Posterior vena cava (tissue), 2 donors: Measurements from ENCODE around the gene PHF2. TPM values are rescaled to one million over a fixed set of nuclear protein-coding genes. Genes with fewer than 3 reads are reported as not detected.
"Not testable (repeated sequence)": the region's sequence is repeated elsewhere in the genome, so short reads cannot be mapped to it uniquely, and the experiment has no call there.

ENCODE experiments used
- DNase-seq: peaks from one replicate; pipeline ENCODE4 v3.0.0-alpha.2; 2020; ENCODE audit warnings: low spot score
- intact Hi-C, 2 donors: fragments of 100-400 bp; cut with DNase I; formaldehyde crosslinking; loops; one replicate each; pipeline versions ENCODE4 v1.14.1 to v1.14.2; 2022 to 2023
- total RNA-seq, 2 donors: library from RNA; stranded (reverse); fragmentation: NEBNext Ultra II Directional; extraction: Animal tissue kit (Norgen Biotek cat#: 25700); gene quantifications; one replicate each; pipeline ENCODE4 v1.2.1, GENCODE V29; 2021
- donor health status: DM: yes; HTN: yes; CAD: no.
- donor health status: DM: yes; HTN: yes; CAD: no.

PHF2 gene
- total RNA-seq, 2 donors from 2014 or later: 26.1 to 27.9 TPM

DNA sequence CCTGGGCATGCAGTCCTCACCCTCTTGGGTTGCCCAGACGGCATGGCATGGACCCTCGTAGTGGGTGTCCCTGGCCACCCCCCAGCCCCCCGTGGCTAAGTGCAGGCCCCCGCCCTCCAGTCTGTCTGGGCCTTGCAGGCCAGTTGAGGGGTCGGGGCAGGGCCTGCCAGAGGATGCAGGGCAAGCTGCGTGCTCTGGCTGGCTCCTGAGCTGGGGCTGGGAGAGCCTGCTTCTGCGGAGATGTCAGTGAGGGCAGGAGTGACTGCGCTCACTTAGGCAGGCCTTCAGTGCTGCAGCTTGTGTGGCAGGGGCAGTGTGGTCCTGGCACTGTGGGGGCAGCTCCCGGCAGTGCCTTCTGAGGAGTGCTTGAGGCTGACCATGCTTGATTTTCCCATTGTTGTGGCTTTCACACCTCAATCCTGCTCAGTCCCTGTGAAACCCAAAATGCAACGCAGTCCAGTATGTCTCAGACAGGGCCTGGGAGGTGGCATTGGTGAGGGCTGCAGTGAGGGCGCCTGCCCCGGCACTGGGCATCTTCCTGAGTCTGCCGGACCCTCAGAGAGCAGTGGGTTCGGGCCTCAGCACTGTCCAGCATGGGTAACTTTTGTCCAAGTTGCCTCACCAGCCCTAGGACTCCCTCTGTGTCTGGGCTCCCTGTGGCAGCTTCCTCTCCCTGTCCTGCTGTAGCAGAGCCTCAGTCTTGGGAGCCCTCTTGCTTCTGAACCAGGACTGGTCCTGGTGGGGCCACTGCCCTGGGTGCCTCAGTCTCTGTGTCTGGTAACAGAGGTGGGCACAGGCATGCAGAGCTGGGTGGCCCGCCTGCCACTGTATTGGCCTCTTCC, 93.0 kb downstream of the PHF2 start:
- intact Hi-C loops: no loop called here
- peak; percentile 71 for DNase-seq

DNA sequence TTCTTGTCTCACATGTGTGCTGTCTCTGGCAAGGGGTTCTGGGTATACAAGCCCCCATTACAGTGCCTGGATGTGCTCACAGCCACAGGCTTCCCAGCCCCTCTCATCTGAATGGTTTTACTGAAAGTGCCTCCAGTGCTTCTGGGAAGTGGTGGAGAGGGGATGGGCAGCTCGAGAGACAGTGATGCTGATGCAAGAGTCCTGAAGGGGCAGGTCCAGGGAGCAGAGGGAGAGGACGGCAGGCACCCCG, 93.5 kb downstream of the PHF2 start:
- no peak for DNase-seq
- intact Hi-C loops: no loop called here

DNA sequence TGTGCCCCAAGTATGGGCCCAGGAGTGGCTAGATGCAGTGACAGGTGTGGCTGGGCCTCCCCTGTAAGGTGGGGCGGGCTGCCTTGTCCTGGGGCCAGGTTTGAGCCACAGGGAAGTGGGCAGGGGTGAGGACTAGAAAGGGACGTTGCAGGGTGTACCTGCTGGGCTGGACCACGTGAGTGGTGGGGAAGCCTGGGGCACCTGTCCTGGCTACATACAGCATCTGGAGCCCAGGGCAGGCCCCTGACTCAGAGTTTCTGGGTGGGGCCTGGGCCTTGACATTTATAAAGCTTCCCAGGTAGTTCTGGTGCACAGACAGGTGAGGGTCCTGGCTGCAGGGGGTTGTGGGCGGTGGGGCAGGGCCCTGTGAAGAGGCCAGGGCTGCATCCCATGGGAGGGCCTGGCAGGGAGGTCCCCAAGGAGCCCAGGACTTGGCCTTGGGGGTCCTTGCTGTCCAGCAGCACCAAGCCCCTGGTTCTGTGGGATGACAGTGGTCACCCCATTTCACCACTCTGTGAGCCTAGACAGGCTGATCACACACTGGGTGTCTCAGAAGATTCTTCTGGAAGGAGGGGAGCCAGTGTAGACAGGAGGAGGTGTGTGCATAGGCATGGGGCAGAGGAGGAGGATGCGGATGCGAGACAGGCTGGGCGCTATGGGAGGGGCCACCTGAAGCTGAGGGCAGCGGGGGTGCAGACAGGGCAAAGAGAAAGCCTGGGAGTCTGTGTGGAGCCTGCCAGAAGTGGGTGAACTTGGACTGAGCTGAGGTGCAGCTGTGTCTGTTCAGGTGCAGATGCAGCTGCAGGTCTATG, 94.0 kb downstream of the PHF2 start:
- peak; percentile 76 for DNase-seq
- intact Hi-C loops: no loop called here

DNA sequence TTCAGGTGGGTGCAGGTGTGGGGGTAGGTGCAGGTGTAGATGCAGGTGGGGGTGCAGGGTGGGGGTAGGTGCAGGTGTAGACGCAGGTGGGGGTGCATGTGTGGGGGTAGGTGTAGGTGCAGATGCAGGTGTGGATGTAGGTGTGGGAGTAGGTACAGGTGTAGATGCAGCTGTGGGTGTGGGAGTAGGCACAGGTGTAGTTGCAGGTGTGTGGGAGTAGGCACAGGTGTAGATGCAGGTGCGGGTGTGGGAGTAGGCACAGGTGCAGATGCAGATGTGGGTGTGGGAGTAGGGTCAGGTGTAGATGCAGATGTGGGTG, 94.6 kb downstream of the PHF2 start:
- intact Hi-C loops: no loop called here
- DNase-seq: no peak

DNA sequence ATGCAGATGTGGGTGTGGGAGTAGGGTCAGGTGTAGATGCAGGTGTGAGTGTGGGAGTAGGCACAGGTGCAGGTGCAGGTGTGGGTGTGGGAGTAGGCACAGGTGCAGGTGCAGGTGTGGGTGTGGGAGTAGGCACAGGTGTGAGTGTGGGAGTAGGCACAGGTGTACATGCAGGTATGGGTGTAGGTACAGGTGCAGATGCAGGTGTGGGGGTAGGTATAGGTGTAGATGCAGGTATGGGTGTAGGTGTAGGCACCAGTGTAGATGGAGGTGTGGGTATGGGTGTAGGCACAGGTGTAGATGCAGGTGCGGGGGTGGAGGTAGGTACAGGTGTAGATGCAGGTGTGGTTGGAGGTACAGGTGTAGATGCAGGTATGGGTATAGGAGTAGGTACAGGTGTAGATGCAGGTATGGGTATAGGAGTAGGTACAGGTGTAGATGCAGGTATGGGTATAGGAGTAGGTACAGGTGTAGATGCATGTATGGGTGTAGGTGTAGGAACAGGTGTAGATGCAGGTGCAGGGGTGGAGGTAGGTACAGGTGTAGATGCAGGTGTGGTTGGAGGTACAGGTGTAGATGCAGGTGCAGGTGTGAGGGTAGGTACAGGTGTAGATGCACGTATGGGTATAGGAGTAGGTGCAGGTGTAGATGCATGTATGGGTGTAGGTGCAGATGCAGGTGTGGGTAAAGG, 96.1 kb downstream of the PHF2 start:
- DNase-seq, intact Hi-C loops: not testable (repeated sequence)

DNA sequence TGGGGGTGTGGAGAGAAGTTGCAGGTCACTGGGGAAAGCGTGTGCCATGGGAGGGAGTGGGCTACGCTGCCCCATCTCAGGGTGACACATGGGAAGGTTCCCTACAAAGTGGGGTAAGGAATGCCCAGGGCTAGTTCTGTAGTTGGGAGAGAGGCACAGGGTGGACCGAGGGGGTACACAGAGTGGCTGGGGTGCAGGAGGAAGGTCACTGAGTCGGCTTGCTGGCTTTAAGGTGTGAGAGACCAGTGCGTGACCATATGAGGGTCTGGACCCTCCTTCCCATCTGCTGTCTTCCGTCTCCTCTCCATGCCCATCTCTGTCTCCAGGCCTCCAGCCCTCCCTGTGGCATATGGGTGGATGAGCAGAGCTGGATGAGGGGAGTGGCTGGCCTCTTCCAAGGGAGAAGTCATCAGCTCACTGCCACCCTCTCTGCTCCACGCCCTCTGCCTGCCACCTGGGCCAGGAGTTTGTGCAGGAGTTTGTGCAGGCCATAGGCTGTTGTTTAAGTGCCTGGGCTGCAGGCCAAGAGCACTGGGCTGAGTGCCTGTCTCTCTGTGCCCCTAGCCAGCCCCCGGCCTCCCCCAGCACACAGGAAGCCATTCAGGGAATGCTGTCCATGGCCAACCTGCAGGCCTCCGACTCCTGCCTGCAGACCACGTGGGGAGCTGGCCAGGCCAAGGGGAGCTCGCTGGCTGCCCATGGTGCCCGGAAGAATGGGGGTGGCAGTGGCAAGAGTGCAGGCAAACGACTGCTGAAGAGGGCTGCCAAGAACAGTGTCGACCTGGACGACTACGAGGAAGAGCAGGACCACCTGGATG, 96.8 kb downstream of the PHF2 start:
- DNase-seq: peak; percentile 78
- intact Hi-C loops: no loop called here

DNA sequence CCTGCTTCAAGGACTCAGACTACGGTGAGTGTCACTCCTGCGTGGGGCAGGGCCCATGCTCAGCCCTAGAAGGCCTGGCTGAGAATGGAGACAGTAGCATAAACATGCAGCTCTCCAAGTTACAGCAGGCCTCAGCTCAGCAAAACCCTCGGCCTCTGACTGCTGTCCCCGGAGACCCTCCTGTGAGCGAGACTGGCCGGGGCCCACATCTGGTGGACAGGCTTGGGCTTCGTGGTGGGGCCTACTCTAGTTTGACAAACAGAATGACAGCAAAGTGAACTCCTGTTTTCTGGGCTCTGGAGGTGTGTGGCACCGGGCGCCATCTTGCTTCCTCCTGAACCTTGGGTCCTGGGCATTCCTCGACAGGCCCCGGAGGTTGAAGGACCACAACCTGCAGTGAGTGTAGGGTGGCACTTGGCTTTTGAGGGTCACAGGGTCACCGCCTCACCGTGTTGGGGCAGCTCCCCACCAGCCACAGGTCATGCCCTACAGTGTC, 97.5 kb downstream of the PHF2 start:
- intact Hi-C loops: no loop called here
- peak; percentile 71 for DNase-seq

DNA sequence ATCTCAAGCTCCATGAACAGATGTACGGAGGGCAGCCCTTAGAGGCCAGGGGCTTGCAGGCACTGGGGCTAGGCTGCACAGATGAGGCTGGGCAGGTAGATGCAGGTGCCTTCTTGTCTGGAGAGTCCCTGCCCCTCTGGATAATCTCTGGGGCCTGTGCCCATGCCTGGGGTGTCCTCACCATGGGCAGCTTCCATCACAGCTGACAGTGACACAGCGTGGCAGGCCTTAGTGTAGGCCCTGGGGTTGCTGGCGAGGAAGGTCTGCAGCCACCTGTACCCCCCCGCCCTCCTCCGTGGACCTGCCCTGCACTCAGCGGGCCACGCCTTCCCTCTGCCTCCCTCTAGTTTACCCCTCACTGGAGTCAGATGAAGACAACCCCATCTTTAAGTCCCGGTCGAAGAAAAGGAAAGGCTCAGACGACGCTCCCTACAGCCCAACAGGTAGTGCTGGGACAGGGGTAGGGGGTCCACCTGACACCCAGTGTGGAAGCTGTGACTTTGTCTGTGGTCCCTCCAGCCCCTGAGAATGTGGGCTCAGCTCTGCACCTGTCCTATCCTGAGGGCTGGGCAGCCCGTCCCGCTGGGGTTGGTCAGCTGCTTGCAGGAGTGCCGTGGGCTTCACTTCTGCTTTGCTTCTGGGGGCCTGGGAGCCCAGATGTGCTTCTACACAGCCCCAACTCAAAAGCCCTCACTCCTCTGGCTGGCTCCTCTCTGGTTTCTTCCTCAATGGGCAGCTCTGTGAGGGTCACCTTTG, 98.4 kb downstream of the PHF2 start:
- intact Hi-C loops: loop anchor here in 1 of 2 donors (5.0 kb wide), 1 partner anchor 288 kb away; no protein-coding TSS in a partner anchor
- DNase-seq: peak; percentile 58

DNA sequence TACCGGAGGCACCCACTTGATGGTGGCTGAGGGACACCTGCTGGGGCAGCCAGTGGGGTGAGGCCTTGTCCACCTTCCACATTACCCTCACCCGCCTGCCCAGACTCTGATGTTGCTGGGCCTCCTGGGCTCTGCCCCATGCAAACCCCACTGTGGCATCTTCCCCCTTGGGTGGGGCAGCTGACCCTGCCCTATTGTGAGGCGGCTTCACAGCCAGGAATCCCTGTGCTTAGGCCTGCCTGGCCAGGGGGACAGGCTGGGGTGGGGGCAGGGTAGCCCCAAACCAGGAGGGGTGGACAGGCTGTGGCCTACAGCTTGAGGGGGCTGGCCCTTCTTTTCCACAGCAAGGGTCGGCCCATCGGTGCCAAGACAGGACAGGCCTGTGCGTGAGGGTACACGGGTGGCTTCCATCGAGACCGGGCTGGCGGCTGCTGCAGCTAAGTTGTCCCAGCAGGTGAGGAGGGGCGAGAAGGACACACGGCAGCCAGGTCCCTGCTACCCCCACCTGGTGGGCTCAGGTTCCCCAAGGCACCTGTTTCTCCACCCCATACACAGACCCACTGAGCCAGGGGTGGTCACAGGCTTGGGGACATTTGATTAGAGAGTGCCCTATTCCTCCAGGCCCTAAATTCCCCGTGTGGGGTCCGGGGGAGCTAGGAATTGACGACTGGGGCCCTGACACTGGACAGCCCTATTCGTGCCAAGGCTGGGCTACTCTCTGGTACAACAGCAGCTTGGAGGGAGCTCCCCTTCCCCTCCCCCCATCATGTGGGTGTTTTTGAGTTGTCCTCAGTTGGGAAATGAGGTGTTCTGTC, 99.2 kb downstream of the PHF2 start:
- intact Hi-C loops: loop anchor here in 1 of 2 donors (5.0 kb wide), 1 partner anchor 287 kb away; no protein-coding TSS in a partner anchor
- DNase-seq: peak; percentile 68

DNA sequence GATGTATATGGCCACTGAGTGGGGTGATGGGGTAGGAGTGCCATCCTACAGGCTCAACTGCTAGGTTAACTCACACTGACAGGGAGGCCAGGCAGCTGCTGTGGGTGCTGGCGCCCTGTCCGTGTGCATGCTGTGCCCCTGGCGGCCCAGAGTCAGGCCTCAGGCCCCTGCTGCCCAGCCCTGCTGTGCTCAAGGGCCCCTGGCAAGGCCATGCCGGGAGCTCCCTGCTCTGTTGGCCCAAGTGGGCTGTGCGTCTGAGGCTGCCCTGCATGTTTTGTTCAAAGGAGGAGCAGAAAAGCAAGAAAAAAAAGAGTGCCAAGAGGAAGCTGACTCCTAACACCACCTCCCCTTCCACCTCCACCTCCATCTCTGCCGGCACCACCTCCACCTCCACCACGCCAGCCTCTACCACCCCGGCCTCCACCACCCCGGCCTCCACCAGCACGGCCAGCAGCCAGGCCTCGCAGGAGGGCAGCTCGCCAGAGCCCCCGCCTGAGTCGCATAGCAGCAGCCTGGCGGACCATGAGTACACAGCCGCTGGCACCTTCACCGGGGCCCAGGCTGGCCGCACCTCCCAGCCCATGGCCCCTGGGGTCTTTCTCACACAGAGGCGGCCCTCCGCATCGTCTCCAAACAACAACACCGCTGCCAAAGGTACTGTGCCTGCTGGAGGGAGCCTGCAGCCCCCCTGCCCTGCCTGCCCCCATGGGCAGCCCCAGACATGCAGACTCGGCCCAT, 100.1 kb downstream of the PHF2 start:
- intact Hi-C loops: loop anchor here in 1 of 2 donors (5.0 kb wide), 1 partner anchor 286 kb away; no protein-coding TSS in a partner anchor
- peak; percentile 74 for DNase-seq

DNA sequence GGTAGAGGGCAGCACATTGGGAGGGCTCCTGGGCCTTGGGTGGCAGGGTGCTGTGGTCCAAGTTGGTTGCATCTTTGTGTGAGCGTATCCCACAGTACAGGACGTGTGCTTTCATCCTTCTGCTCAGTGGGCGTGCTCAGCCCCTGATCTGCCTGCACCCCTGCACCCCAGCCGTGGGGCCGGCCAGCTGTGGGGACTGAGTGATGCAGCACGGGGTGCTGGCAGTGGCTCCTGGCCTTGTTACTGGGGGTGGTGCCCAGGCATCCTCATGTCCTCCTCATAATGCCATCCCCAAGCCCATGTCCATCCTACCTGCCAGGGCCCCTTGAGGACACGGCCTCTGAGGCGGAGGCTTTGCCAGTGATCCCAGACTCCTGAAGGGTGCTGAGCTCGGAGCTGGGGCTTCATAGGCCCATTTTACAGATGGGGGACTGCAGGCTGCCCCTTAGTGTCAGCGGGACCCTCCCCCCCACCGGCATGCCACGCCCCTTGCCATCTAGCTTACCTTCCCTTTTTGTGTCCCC, 100.7 kb downstream of the PHF2 start:
- intact Hi-C loops: loop anchor here in 1 of 2 donors (5.0 kb wide), 1 partner anchor 285 kb away; no protein-coding TSS in a partner anchor
- peak; percentile 58 for DNase-seq

DNA sequence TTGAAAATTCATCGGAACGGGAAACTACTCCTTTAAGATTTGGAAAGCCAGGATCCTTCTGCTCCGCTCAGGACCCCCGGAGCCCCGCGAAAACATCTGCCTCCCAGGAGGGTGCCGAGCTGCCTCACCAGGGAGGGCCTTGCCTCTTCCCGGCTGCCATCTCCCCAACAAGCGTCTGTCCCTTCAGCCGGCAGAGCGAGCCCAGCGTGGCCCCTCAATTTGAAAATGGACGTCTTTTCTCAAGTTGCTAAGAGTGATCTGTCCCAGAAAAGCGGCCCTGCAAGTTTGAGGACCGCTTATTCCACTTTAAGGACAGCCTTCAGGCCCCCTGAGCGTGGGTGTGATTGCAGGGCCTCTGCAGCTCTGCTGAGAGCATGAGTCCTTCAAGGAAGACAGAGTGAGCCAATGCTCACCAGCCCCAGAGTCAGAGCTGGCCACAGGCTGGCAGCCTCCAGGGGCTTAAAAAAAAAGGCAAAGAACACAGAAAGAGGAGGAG, 101.3 kb downstream of the PHF2 start:
- intact Hi-C loops: loop anchor here in 1 of 2 donors (5.0 kb wide), 1 partner anchor 285 kb away; no protein-coding TSS in a partner anchor
- DNase-seq: peak; percentile 74

DNA sequence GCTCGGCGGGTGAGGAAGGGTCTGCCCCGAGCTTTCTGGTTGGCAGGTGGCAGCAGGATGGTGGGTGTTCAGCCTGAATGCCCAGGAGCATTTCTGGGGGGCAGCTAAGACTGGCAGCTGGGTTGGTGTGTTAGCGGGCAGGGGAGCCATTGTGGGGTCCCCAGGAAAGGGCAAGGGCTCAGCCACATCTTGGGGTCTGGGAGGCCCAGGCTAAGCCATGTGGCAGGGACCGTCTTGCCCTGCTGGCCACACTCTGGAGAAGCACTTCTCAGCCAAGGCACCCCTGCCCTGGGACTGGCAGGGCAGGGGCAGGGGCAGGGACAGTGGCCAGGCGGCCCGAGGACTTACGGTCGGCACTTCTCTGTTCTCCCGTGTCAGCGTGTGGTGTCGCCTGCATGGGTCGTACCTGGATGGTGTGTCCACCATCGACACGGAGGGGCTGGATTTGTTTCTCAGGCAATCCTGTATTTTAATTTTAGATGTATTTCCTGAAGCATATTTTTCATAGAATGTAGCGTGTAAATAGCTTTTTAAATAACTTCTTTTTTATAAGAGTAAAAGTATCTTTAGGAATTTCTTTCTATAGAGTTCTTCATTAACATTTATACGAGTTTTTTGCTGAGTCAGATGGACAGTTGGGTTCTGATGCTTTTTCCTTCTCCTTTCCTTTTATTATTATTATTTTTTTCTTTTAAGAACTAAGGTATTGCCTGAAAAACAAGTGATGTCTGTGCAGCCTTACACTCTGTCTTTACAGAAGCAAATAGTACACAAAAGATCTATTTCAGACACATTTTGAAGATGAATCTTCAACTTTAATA, 102.0 kb downstream of the PHF2 start:
- intact Hi-C loops: loop anchor here in 1 of 2 donors (5.0 kb wide), 1 partner anchor 284 kb away; no protein-coding TSS in a partner anchor
- peak; percentile 76 for DNase-seq

DNA sequence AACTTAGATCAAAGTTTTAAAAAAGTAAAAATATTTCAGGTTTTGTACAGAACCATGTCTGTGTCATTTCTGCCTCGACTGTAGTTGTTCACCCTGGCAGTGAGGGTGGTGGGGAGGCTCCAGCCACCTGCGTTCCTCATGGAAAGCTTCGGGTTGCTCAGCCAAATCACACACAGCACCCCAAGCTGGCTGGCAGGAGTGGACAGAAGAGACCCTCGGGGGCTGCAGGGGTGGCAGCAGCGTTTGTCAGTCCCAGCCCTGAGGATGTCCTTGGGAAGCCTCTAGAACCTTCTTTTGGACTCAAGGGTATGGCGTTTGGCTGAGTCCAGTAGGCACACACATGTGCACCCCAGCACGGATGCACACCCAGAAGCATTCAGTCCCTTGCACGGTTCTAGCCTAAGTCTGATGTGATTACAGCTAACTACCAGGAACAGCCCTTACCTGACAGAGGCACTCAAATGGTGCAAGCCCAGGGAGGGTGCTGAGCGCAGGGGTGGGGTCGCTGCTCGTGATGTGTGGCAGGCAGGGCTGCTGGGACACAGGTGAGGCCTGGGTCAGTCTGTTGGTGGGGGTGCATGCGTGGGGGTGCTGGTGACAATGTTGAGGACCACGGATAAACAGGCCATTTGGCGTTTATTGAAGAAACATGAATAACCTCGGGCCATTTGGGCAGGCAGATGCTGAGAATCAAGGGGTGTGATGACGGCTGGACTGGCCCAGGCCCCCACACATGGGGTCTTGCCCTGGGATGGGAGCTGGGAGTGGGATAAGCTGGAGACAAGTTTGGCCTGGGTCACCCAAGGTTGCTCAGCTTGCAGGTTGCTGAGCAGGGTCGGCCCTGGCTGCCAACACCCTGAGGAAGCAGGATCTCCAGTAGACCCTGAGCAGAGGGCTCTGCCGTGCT, 103.4 kb downstream of the PHF2 start:
- intact Hi-C loops: loop anchor here (5.0 to 10.0 kb wide), 4 partner anchors 283 to 1243 kb away; no protein-coding TSS in a partner anchor
- peak; percentile 68 for DNase-seq
